HFF-Myc (cell line): ENCODE measurements around the gene POLK.

Experiments used
- DNase-seq: peaks from one replicate; pipeline ENCODE4 v3.0.0-alpha.2; 2011; ENCODE audit warnings: low read depth; ENCODE audit errors: extremely low read depth
- H3K4me3 ChIP-seq: replicated peaks from 2 replicates; pipeline ENCODE4 v1.5.1; 2011; ENCODE audit warnings: low read depth, mild to moderate bottlenecking, control low read depth, low read length
- TF ChIP-seq, protein P1 (sequence below): IDR thresholded peaks from 2 replicates; pipeline ENCODE4 v1.5.1; 2012; ENCODE audit warnings: mild to moderate bottlenecking, low read depth, low read length, control low read depth; ENCODE audit errors: missing control alignments

Gene POLK

DNA sequence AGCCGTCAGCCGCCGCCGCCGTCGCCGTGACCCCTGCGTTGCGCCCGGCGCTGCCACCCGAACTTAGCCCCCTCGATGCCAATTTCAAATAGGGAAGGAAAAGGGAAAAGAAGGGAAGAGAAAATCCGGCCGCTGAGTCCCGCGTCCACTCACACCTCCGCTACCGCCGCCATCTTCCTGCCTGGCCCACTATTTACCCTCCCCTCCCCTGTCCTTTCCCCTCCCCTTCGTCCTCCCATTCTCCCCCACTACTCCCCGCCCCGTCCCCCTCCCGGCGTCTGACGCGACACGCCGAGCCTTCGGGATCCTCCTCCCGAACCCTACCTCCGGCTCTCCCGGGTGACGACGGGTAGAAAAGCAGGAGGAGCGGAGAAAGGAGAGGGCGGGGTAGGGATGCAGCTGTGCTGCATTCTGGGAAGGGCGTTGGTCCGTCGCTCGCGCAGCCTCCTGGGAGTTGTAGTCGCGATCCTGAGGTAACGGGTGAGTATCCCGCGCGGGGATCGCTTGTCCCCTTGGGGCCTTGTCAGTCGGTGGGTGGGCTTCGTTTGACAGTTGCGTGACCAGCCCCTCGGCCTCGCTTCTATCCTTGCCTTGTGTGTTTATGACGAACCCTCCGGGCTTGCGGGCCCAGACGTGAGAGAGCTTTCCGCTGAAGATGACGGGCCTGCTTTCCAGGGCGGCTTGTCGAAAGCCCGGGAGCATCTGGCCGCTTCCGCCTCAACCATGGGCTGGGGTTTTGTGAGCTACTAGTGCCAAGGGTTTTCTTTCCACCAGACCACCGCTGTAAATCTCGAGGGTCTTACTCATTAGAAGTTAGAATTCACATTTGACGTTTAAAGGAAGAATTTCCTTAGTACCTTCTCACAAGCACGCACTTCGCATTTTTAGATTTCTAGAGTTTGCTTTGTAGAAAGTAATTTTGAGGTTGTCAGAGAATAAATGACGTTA, at the start of gene POLK, which contains the start of gene CERT1:
Gene POLK, plus strand, starts transcription at position 457 of the 948 bp plus-strand sequence.
Gene CERT1, minus strand, starts transcription at position 195 of the 948 bp plus-strand sequence. CDS start 422 bp downstream, outside the sequence.
- TF ChIP-seq, protein P1, sequence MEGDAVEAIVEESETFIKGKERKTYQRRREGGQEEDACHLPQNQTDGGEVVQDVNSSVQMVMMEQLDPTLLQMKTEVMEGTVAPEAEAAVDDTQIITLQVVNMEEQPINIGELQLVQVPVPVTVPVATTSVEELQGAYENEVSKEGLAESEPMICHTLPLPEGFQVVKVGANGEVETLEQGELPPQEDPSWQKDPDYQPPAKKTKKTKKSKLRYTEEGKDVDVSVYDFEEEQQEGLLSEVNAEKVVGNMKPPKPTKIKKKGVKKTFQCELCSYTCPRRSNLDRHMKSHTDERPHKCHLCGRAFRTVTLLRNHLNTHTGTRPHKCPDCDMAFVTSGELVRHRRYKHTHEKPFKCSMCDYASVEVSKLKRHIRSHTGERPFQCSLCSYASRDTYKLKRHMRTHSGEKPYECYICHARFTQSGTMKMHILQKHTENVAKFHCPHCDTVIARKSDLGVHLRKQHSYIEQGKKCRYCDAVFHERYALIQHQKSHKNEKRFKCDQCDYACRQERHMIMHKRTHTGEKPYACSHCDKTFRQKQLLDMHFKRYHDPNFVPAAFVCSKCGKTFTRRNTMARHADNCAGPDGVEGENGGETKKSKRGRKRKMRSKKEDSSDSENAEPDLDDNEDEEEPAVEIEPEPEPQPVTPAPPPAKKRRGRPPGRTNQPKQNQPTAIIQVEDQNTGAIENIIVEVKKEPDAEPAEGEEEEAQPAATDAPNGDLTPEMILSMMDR = no peak
- peak within 1 kb of the TSS; percentile 72 for H3K4me3 ChIP-seq
- peak; percentile 91 for DNase-seq

DNA sequence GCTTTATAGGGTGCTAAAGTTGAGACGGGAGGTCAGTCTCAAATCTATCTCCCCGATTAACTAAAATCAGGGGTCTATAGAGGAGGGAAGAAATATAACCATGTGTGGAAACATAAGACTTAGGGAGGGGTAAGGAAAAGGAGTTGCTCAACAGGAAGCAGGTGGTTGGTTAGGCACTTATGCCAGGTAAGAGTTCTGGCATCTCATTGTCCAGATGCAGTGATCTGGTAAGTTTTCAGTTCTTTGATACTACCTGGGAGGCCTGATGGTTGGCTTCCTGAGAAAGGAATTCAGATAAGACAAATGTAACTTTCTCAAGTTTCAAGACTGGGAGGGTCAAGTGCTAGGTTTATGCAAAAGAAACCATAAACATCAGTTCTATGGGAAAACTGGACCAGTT, 48.0 kb upstream of the POLK start:
- DNase-seq = no peak
- no peak overlapping the region for H3K4me3 ChIP-seq
- TF ChIP-seq, protein P1 = no peak

DNA sequence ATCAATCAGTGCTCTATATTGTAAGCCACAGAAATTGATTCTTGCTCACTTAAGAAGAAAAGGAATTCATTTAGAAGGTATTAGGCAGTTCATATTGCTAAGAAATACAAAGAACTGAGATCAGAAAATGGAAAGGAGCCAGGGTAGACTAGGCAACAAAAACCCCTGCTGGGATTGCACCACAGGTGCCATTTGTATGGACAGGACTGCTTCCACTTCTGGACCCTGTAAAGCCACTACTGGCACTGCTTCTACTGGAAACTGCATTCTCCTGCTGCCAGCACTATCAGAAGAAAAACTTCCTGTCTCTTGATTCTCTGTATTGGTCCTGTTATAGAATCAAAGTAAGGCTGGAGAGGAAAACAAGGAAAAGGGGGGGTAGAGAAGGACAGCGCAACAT, 46.2 kb upstream of the POLK start:
- no peak for DNase-seq
- no peak overlapping the region for H3K4me3 ChIP-seq
- TF ChIP-seq, protein P1 = no peak

DNA sequence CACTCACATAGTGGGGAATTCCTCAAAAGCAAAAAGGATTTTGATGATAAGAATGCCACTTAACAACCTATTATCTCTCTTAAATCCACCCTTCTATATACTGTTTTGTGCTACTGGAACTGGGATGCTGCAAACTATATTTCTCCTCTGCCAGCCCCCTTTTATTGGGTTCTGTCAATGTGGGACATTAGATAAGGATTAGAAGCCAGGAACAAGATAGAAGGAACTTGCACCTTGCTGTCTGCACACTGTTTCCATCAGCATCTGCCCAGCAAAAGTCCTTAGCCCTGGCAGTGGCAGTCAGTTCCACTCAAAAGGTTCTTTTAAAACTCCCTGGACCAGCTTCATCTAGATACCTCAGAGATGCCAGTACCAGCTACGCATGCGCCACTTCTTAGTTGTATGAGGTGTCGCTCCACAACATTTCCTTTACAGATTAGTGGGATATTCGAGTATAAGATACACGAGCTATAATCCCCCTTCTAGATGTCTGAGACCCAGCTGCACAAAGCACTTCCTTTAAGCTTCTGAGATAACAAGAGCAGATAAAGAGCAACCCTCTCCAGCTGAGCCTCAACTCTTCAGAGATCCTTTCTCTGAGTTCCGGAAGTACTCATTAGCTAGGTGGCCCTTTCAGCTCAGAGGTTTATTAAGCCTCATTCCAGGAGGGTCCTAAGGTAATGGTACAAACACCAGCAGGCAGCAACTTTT, 45.5 kb upstream of the POLK start:
- no peak for DNase-seq
- H3K4me3 ChIP-seq = no peak overlapping the region
- TF ChIP-seq, protein P1 = no peak

DNA sequence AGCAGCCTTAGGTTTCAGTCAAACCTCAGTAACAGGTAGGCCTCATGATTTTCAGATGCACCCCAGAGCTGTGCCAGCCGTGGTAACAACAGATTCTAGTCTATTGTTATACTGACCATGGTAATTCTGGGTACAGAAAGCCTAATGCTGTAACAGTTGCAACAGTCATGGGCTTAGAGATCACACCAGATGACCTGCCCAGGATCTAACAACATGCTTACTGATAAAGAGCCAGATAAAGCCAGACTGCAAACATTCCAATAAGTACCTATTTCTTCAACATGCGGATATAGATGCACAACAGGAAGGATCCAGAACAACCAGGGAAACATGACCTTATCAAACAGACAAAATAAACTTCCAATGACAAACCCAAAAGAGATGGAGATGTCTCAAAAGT, 43.1 kb upstream of the POLK start:
- no peak overlapping the region for H3K4me3 ChIP-seq
- TF ChIP-seq, protein P1 = no peak
- DNase-seq = no peak

DNA sequence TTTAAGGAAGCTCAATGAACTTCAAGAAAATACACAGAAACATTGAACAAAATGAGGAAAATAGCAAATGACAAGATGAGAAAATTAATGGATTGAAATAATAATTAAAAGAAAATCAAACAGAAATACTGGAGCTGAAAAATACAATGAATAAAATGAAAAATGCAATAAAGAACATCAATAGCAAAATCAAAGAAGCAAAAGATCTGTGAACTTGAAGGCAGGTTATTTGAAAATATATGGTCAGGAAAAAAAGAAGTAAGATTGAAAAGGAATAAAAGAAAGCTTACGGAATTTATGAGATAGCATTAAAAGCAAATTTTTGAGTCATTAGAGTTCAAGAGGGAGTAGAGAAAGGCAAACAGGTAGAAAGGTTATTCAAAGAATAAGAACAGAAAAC, 42.7 kb upstream of the POLK start:
- no peak for DNase-seq
- H3K4me3 ChIP-seq = no peak overlapping the region
- TF ChIP-seq, protein P1 = no peak
